Activated CD8-positive, alpha-beta memory T cell treated with anti-CD3 and anti-CD28 coated beads, Interleukin-2, amount 50 U/mL, for 24 hours (primary cell): ENCODE measurements around the gene ATF6.
"Not testable (repeated sequence)": the region's sequence is repeated elsewhere in the genome, so short reads cannot be mapped to it uniquely, and the experiment has no call there.

Experiments
- DNase-seq: peaks from one replicate; pipeline ENCODE4 v3.0.0-alpha.2; 2020; ENCODE audit errors: extremely low read depth

The ATF6 gene

GRCh38 chr1:161735837-161736236 lies 30.3 kb upstream of the ATF6 start:
- DNase-seq, result no peak

- DNase-seq, result no peak
Measured at GRCh38 chr1:161736335-161736969, 29.7 kb upstream of the ATF6 start.

GRCh38 chr1:161737625-161738024 lies 28.5 kb upstream of the ATF6 start:
- DNase-seq, result no peak

- no peak for DNase-seq
Measured at GRCh38 chr1:161738627-161739287, 27.4 kb upstream of the ATF6 start.

- no peak for DNase-seq
Measured at GRCh38 chr1:161739865-161740566, 26.1 kb upstream of the ATF6 start.

GRCh38 chr1:161740921-161741320 lies 25.2 kb upstream of the ATF6 start:
- no peak for DNase-seq

GRCh38 chr1:161743231-161743630 lies 22.9 kb upstream of the ATF6 start:
- no peak for DNase-seq

- DNase-seq, result no peak
Measured at GRCh38 chr1:161747801-161748200, 18.3 kb upstream of the ATF6 start.

- DNase-seq, result peak; percentile 70
Measured at GRCh38 chr1:161749509-161750407, 16.4 kb upstream of the ATF6 start, which contains the start of gene DUSP12. Gene DUSP12 (plus strand): TSS chr1:161749786. CDS start chr1:161749802, 16 bp downstream.

GRCh38 chr1:161763522-161764098 lies 2.5 kb upstream of the ATF6 start:
- DNase-seq, result no peak

GRCh38 chr1:161768461-161768860 lies 2.3 kb downstream of the ATF6 start:
- no peak for DNase-seq

GRCh38 chr1:161768986-161769672 lies 3.0 kb downstream of the ATF6 start:
- DNase-seq, result no peak

- DNase-seq, result not testable (repeated sequence)
Measured at GRCh38 chr1:161769673-161770045, 3.5 kb downstream of the ATF6 start.

- DNase-seq, result no peak
Measured at GRCh38 chr1:161770250-161770649, 4.1 kb downstream of the ATF6 start.

- DNase-seq, result no peak
Measured at GRCh38 chr1:161771161-161771560, 5.0 kb downstream of the ATF6 start.

GRCh38 chr1:161771973-161772372 lies 5.9 kb downstream of the ATF6 start:
- no peak for DNase-seq

- DNase-seq, result no peak
Measured at GRCh38 chr1:161772397-161772796, 6.3 kb downstream of the ATF6 start.

GRCh38 chr1:161773791-161774190 lies 7.7 kb downstream of the ATF6 start:
- DNase-seq, result no peak

- DNase-seq, result no peak
Measured at GRCh38 chr1:161777261-161777660, 11.1 kb downstream of the ATF6 start.

GRCh38 chr1:161778522-161778921 lies 12.4 kb downstream of the ATF6 start:
- no peak for DNase-seq

- no peak for DNase-seq
Measured at GRCh38 chr1:161779393-161779792, 13.3 kb downstream of the ATF6 start.
